GM23338 (cell line): Measurements from ENCODE around the gene GRID2. TPM values are rescaled to one million over a fixed set of nuclear protein-coding genes. Genes with fewer than 3 reads are reported as not detected.

ENCODE experiments used
- ATAC-seq: fragments of 200-7000 bp; cut with Tn5 transposase; 3 replicates; pipeline ENCODE4 v1.9.1; 2020
- DNase-seq: peaks from one replicate; pipeline ENCODE4 v3.0.0-alpha.2; 2015; ENCODE audit warnings: low spot score
- H2AFZ ChIP-seq: fragments of 200-600 bp; sonication (generic); 2 replicates; pipeline ENCODE4 v1.8.0; 2016; ENCODE audit warnings: antibody characterized with exemption, mild to moderate bottlenecking, moderate library complexity
- H3F3A ChIP-seq: fragments of 200-600 bp; sonication (generic); replicated peaks from 2 replicates; pipeline ENCODE4 v1.8.0; 2017; ENCODE audit warnings: antibody characterized with exemption, mixed run types, low read depth
- H3K27ac ChIP-seq: fragments of 200-600 bp; sonication (generic); 2 replicates; pipeline ENCODE4 v1.6.1; 2016; ENCODE audit warnings: low read depth
- H3K27me3 ChIP-seq: fragments of 200-600 bp; sonication (generic); 2 replicates; pipeline ENCODE4 v1.8.0; 2016; ENCODE audit warnings: mild to moderate bottlenecking, mixed run types, moderate library complexity; ENCODE audit not compliant: insufficient read depth
- H3K36me3 ChIP-seq: fragments of 200-600 bp; sonication (generic); 2 replicates; pipeline ENCODE4 v1.8.0; 2016; ENCODE audit warnings: mild to moderate bottlenecking; ENCODE audit not compliant: insufficient read depth
- H3K4me1 ChIP-seq: fragments of 200-600 bp; sonication (generic); 2 replicates; pipeline ENCODE4 v1.8.0; 2016; ENCODE audit warnings: mild to moderate bottlenecking, moderate library complexity; ENCODE audit not compliant: insufficient read depth
- H3K4me2 ChIP-seq: fragments of 200-600 bp; sonication (generic); 2 replicates; pipeline ENCODE4 v1.7.1; 2017; ENCODE audit warnings: mixed run types
- H3K4me3 ChIP-seq: fragments of 200-600 bp; sonication (generic); 2 replicates; pipeline ENCODE4 v1.6.1; 2016; ENCODE audit warnings: mixed run types
- H3K79me2 ChIP-seq: fragments of 200-600 bp; sonication (generic); replicated peaks from 2 replicates; pipeline ENCODE4 v1.8.0; 2017; ENCODE audit warnings: mild to moderate bottlenecking; ENCODE audit not compliant: insufficient read depth
- H3K9me2 ChIP-seq: fragments of 200-600 bp; sonication (generic); 2 replicates; pipeline ENCODE4 v1.8.0; 2017; ENCODE audit not compliant: insufficient read depth
- H4K20me1 ChIP-seq: fragments of 200-600 bp; sonication (generic); replicated peaks from 2 replicates; pipeline ENCODE4 v1.8.0; 2017; ENCODE audit warnings: mild to moderate bottlenecking; ENCODE audit not compliant: insufficient read depth
- H3K27ac Mint-ChIP-seq: 2 replicates; pipeline ENCODE4 v1.8.0; 2020; ENCODE audit warnings: inconsistent platforms, mild to moderate bottlenecking, moderate library complexity, mixed read lengths
- H3K27me3 Mint-ChIP-seq: 3 replicates; pipeline ENCODE4 v1.8.0; 2022; ENCODE audit warnings: low read depth, mild to moderate bottlenecking, moderate library complexity, mixed read lengths, inconsistent platforms; ENCODE audit not compliant: insufficient read depth, poor library complexity
- H3K36me3 Mint-ChIP-seq: 3 replicates; pipeline ENCODE4 v1.8.0; 2021; ENCODE audit warnings: low read depth, mild to moderate bottlenecking, inconsistent platforms, moderate library complexity, mixed read lengths
- H3K4me1 Mint-ChIP-seq: 3 replicates; pipeline ENCODE4 v1.8.0; 2020; ENCODE audit warnings: mild to moderate bottlenecking, inconsistent platforms, mixed read lengths
- H3K4me3 Mint-ChIP-seq: 3 replicates; pipeline ENCODE4 v1.8.0; 2021; ENCODE audit warnings: moderate library complexity, mild to moderate bottlenecking, inconsistent platforms, mixed read lengths
- H3K9me3 Mint-ChIP-seq: 3 replicates; pipeline ENCODE4 v1.8.0; 2020; ENCODE audit warnings: moderate library complexity, mild to moderate bottlenecking, inconsistent platforms, mixed read lengths
- CREB1 ChIP-seq: fragments of 250-450 bp; sonication (Bioruptor Pico); IDR thresholded peaks from 2 replicates; pipeline ENCODE4 v1.5.0; 2020; ENCODE audit warnings: low read depth, mild to moderate bottlenecking, moderate library complexity
- EZH2 ChIP-seq: fragments of 200-600 bp; sonication (generic); IDR thresholded peaks from one replicate; pipeline ENCODE4 v1.8.0; 2017; ENCODE audit warnings: antibody characterized with exemption, mild to moderate bottlenecking, low read depth; ENCODE audit not compliant: unreplicated experiment
- EZH2phosphoT487 ChIP-seq: fragments of 200-600 bp; sonication (generic); IDR thresholded peaks from one replicate; pipeline ENCODE4 v1.8.1; 2018; ENCODE audit warnings: antibody characterized with exemption; ENCODE audit not compliant: unreplicated experiment
- JUNB ChIP-seq: IDR thresholded peaks from one replicate; pipeline ENCODE4 v1.6.1; 2016; ENCODE audit warnings: antibody characterized with exemption; ENCODE audit not compliant: unreplicated experiment
- NANOG ChIP-seq: IDR thresholded peaks from 2 replicates; pipeline ENCODE4 v1.6.1; 2016; ENCODE audit warnings: antibody characterized with exemption, borderline replicate concordance
- POLR2AphosphoS5 ChIP-seq: IDR thresholded peaks from 2 replicates; pipeline ENCODE4 v1.6.1; 2016; ENCODE audit warnings: antibody characterized with exemption, low read depth
- STAT1 ChIP-seq: IDR thresholded peaks from one replicate; pipeline ENCODE4 v1.6.1; 2016; ENCODE audit warnings: antibody characterized with exemption; ENCODE audit not compliant: unreplicated experiment
- ZNF114 ChIP-seq: fragments of 250-450 bp; sonication (Bioruptor Pico); IDR thresholded peaks from 2 replicates; pipeline ENCODE4 v1.5.0; 2020; ENCODE audit warnings: mild to moderate bottlenecking, moderate library complexity
- ZNF331 ChIP-seq: fragments of 250-450 bp; sonication (Bioruptor Pico); IDR thresholded peaks from 2 replicates; pipeline ENCODE4 v1.5.0; 2020; ENCODE audit warnings: low read depth, mild to moderate bottlenecking, moderate library complexity
- polyA plus RNA-seq: library from polyadenylated mRNA; unstranded; fragments of >200 nt; fragmentation: Nextera tagmentation; extraction: Ambion mirVana; gene quantifications from 2 replicates; pipeline ENCODE4 v1.2.1, GENCODE V29; 2016
- total RNA-seq: library from RNA; depleted of rRNA; stranded (reverse); fragments of >200 nt; shearing (Covaris generic); gene quantifications from 2 replicates; pipeline ENCODE4 v1.2.3, GENCODE V29; 2014
- TF ChIP-seq, protein P1 (sequence below), 2 experiments: fragments of 200-600 bp in 1 of 2; sonication (generic) in 1 of 2; conservative IDR thresholded peaks; 2 replicates each; pipeline versions ENCODE4 v1.5.1 to v1.6.1; 2016 to 2017; ENCODE audit warnings: antibody characterized with exemption in 2 of 2, low read depth in 2 of 2, mild to moderate bottlenecking in 2 of 2, moderate library complexity in 1 of 2
- TF ChIP-seq, protein P2 (sequence below): IDR thresholded peaks from 2 replicates; pipeline ENCODE4 v1.6.1; 2016; ENCODE audit warnings: antibody characterized with exemption
- TF ChIP-seq, protein P3 (sequence below): fragments of 250-450 bp; sonication (Bioruptor Pico); IDR thresholded peaks from 2 replicates; pipeline ENCODE4 v1.5.0; 2020; ENCODE audit warnings: mild to moderate bottlenecking, moderate library complexity
- TF ChIP-seq, protein P4 (sequence below): IDR thresholded peaks from one replicate; pipeline ENCODE4 v1.6.1; 2018; ENCODE audit warnings: antibody characterized with exemption; ENCODE audit not compliant: unreplicated experiment

Gene GRID2
- total and polyA plus RNA-seq, 2 experiments from 2014 or later = 19.9 to 65.4 TPM

DNA sequence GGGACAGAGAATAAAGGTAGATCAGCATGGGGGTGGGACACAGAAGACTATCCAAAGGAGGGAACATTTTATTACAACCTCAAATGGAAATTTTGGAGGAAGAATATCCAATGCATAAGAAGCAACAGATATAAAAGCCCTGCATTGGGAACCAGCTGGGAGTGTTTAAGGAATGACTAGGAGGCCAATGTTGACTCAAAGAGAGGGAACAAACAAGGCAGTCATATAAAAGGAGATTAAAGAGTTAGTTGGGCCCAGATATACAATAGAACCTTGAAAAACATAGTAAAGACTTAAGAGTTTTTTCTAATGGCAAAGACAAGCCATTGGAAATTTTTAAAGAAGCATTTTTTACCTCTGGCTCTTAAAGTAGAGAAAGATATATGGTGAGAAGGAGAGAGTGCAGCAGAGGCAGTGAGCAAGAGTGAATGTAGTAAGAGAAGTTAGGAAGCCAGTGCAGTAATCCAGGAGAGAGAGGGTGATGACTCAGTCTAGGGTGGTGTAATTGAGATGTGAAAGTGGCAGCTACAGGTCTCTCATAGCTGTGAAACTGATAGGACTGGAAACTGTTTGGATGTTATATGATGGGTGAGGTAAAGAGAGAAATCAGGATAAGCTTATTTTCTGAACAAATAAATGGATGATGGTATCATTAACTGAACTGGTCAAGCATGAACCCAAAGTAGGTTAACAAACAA is 1342.6 kb downstream of the GRID2 start:
- no peaks in the 10 kb centered on the region for H3K79me2 ChIP-seq
- H3K4me3 Mint-ChIP-seq = no peak overlapping the region
- DNase-seq = no peak
- H4K20me1 ChIP-seq = no peaks in the 10 kb centered on the region
- H3K36me3 Mint-ChIP-seq = no peaks in the 10 kb centered on the region
- H3K27ac ChIP-seq = no peak overlapping the region
- peaks cover 8% of the 10 kb centered on the region; the same call in 1 of the 2 replicates for H3K4me1 ChIP-seq
- no peak overlapping the region for H3K27ac Mint-ChIP-seq
- H3K9me3 Mint-ChIP-seq = no peaks in the 10 kb centered on the region
- no peak overlapping the region for H2AFZ ChIP-seq
- no peak overlapping the region for H3K4me2 ChIP-seq
- TF ChIP-seq ZNF331 (CRISPR knock-in tag) (no peak), NANOG (no peak), JUNB (no peak), POLR2AphosphoS5 (no peak), EZH2 (no peak), CREB1 (CRISPR knock-in tag) (no peak), STAT1 (no peak), EZH2phosphoT487 (no peak), ZNF114 (no peak)
- TF ChIP-seq, protein P1, sequence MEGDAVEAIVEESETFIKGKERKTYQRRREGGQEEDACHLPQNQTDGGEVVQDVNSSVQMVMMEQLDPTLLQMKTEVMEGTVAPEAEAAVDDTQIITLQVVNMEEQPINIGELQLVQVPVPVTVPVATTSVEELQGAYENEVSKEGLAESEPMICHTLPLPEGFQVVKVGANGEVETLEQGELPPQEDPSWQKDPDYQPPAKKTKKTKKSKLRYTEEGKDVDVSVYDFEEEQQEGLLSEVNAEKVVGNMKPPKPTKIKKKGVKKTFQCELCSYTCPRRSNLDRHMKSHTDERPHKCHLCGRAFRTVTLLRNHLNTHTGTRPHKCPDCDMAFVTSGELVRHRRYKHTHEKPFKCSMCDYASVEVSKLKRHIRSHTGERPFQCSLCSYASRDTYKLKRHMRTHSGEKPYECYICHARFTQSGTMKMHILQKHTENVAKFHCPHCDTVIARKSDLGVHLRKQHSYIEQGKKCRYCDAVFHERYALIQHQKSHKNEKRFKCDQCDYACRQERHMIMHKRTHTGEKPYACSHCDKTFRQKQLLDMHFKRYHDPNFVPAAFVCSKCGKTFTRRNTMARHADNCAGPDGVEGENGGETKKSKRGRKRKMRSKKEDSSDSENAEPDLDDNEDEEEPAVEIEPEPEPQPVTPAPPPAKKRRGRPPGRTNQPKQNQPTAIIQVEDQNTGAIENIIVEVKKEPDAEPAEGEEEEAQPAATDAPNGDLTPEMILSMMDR (conservative IDR thresholded peaks at IDR 0.05; ENCODE audit: low read depth in 2 of 2) = no peak
- TF ChIP-seq, protein P2, sequence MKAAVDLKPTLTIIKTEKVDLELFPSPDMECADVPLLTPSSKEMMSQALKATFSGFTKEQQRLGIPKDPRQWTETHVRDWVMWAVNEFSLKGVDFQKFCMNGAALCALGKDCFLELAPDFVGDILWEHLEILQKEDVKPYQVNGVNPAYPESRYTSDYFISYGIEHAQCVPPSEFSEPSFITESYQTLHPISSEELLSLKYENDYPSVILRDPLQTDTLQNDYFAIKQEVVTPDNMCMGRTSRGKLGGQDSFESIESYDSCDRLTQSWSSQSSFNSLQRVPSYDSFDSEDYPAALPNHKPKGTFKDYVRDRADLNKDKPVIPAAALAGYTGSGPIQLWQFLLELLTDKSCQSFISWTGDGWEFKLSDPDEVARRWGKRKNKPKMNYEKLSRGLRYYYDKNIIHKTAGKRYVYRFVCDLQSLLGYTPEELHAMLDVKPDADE = no peak
- TF ChIP-seq, protein P3, sequence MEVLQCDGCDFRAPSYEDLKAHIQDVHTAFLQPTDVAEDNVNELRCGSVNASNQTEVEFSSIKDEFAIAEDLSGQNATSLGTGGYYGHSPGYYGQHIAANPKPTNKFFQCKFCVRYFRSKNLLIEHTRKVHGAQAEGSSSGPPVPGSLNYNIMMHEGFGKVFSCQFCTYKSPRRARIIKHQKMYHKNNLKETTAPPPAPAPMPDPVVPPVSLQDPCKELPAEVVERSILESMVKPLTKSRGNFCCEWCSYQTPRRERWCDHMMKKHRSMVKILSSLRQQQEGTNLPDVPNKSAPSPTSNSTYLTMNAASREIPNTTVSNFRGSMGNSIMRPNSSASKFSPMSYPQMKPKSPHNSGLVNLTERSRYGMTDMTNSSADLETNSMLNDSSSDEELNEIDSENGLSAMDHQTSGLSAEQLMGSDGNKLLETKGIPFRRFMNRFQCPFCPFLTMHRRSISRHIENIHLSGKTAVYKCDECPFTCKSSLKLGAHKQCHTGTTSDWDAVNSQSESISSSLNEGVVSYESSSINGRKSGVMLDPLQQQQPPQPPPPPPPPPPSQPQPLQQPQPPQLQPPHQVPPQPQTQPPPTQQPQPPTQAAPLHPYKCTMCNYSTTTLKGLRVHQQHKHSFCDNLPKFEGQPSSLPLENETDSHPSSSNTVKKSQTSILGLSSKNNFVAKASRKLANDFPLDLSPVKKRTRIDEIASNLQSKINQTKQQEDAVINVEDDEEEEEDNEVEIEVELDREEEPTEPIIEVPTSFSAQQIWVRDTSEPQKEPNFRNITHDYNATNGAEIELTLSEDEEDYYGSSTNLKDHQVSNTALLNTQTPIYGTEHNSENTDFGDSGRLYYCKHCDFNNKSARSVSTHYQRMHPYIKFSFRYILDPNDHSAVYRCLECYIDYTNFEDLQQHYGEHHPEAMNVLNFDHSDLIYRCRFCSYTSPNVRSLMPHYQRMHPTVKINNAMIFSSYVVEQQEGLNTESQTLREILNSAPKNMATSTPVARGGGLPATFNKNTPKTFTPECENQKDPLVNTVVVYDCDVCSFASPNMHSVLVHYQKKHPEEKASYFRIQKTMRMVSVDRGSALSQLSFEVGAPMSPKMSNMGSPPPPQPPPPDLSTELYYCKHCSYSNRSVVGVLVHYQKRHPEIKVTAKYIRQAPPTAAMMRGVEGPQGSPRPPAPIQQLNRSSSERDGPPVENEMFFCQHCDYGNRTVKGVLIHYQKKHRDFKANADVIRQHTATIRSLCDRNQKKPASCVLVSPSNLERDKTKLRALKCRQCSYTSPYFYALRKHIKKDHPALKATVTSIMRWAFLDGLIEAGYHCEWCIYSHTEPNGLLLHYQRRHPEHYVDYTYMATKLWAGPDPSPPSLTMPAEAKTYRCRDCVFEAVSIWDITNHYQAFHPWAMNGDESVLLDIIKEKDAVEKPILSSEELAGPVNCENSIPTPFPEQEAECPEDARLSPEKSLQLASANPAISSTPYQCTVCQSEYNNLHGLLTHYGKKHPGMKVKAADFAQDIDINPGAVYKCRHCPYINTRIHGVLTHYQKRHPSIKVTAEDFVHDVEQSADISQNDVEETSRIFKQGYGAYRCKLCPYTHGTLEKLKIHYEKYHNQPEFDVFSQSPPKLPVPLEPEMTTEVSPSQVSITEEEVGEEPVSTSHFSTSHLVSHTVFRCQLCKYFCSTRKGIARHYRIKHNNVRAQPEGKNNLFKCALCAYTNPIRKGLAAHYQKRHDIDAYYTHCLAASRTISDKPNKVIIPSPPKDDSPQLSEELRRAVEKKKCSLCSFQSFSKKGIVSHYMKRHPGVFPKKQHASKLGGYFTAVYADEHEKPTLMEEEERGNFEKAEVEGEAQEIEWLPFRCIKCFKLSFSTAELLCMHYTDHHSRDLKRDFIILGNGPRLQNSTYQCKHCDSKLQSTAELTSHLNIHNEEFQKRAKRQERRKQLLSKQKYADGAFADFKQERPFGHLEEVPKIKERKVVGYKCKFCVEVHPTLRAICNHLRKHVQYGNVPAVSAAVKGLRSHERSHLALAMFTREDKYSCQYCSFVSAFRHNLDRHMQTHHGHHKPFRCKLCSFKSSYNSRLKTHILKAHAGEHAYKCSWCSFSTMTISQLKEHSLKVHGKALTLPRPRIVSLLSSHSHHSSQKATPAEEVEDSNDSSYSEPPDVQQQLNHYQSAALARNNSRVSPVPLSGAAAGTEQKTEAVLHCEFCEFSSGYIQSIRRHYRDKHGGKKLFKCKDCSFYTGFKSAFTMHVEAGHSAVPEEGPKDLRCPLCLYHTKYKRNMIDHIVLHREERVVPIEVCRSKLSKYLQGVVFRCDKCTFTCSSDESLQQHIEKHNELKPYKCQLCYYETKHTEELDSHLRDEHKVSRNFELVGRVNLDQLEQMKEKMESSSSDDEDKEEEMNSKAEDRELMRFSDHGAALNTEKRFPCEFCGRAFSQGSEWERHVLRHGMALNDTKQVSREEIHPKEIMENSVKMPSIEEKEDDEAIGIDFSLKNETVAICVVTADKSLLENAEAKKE = no peak
- TF ChIP-seq, protein P4, sequence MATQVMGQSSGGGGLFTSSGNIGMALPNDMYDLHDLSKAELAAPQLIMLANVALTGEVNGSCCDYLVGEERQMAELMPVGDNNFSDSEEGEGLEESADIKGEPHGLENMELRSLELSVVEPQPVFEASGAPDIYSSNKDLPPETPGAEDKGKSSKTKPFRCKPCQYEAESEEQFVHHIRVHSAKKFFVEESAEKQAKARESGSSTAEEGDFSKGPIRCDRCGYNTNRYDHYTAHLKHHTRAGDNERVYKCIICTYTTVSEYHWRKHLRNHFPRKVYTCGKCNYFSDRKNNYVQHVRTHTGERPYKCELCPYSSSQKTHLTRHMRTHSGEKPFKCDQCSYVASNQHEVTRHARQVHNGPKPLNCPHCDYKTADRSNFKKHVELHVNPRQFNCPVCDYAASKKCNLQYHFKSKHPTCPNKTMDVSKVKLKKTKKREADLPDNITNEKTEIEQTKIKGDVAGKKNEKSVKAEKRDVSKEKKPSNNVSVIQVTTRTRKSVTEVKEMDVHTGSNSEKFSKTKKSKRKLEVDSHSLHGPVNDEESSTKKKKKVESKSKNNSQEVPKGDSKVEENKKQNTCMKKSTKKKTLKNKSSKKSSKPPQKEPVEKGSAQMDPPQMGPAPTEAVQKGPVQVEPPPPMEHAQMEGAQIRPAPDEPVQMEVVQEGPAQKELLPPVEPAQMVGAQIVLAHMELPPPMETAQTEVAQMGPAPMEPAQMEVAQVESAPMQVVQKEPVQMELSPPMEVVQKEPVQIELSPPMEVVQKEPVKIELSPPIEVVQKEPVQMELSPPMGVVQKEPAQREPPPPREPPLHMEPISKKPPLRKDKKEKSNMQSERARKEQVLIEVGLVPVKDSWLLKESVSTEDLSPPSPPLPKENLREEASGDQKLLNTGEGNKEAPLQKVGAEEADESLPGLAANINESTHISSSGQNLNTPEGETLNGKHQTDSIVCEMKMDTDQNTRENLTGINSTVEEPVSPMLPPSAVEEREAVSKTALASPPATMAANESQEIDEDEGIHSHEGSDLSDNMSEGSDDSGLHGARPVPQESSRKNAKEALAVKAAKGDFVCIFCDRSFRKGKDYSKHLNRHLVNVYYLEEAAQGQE = no peak
- peaks cover 3% of the 10 kb centered on the region for H3K27me3 Mint-ChIP-seq
- H3K4me1 Mint-ChIP-seq = peaks cover 13% of the 10 kb centered on the region
- H3K4me3 ChIP-seq = no peak overlapping the region
- H3F3A ChIP-seq = no peaks in the 10 kb centered on the region
- no peaks in the 10 kb centered on the region for H3K36me3 ChIP-seq
- H3K27me3 ChIP-seq = no peaks in the 10 kb centered on the region
- ATAC-seq = peak; percentile 43
- H3K9me2 ChIP-seq = no peaks in the 10 kb centered on the region
